GM18508 (cell line): ENCODE measurements around the gene TMEM53.
A peak's percentile ranks its signal among the peaks of the same experiment; 100 is the strongest.

Experiments
- ATAC-seq: cut with Tn5 transposase; IDR thresholded peaks from one replicate; pipeline ENCODE4 v1.9.1; 2021; ENCODE audit warnings: moderate number of reproducible peaks; ENCODE audit not compliant: insufficient read depth, unreplicated experiment

The TMEM53 gene

DNA sequence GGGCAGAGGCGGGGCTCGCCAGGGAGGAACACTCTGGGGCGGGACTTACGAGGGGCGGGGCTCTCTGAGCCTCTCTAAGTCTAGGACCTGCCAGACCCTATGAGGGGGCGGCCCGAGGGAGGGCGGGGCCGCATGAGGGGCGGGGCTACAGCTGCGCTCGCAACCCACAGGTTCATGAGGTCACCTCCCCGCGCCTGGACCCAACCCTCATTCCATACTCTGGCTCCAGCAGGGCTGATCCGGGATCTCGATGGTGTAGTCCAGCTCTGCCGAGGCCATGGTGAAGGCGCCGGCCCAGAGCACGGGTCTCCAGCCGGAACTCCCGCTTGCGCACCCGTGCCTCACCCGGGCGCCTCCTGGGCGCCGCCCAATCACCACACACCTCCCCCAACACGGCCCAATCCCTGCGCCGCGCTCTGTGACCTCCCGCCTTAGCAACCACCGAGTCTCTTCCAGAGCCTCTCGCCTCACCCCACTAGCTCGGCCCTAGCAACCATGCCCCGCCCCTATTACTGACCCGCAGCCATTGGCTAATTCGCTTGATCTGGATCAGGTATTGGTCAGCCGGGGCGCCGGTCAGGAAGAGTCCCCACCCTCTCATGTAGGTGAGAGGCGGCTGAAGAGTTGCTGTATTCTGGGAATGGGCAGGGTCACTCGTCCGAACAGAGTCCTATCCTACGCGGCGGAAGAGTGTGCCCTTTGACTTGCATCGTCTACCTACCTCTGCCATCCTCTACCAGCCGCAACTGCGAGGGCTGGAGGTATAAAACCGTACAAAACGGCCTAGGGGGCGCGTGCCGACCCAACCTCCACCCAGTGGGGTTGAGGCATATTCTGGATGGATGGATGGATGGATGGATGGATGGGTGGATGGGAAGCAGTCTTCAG is at the start of gene TMEM53, which contains the start of gene ARMH1:
TSS of gene TMEM53 (minus strand) at position 369 of the 888 bp plus-strand sequence. CDS start at position 279, 90 bp downstream.
TSS of gene ARMH1 (plus strand) at position 602 of the 888 bp plus-strand sequence. CDS start 14,984 bp downstream, outside the sequence.
- peak; percentile 82 for ATAC-seq

DNA sequence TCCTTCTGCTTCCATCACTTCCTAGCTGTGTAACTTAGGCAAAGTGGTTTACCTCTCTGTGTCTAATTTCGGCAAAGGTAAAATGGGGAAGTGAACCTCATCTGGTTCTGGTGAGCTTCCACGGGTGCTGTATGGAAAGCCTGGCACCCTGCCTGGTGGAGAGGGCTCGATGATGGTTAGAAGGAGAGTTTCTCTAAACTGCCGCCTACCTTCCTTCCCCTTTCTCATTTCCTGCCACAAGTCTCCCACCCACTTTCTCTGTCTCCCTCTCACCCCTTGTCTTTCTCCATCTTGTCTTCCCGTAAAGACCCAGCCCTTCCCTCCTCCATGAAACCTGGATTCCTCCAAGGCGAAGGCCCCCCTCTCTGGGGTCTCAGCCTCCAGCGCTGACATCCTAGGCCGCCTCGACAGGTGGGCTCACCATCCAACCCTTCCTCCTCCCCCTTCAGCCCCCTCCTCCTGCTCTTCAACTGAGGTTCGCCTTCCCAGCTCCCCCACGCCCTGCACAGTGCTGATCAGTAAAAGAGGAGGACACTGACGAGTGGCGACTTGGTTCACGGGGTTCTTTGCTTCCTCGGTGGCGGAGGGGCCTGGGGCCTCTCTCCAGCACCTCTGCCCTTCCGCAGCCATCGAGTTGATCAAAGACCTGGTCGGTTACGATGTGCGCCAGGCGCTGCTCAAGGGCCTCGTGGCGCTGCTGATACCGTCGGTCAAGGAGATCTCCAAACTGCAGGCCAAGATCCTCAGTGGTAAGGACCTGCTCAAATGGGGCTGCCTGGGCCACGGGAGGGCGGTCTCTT is 49.4 kb upstream of the TMEM53 start:
- no peak for ATAC-seq

- ATAC-seq = no peak
Observed at GRCh38 chr1:44723064-44723463, 48.8 kb upstream of the TMEM53 start.

- ATAC-seq = peak; percentile 59
Observed at GRCh38 chr1:44721485-44722361, 47.4 kb upstream of the TMEM53 start.

- no peak for ATAC-seq
Observed at GRCh38 chr1:44720281-44720680, 46.0 kb upstream of the TMEM53 start.

- no peak for ATAC-seq
Observed at GRCh38 chr1:44719318-44719717, 45.0 kb upstream of the TMEM53 start.

DNA sequence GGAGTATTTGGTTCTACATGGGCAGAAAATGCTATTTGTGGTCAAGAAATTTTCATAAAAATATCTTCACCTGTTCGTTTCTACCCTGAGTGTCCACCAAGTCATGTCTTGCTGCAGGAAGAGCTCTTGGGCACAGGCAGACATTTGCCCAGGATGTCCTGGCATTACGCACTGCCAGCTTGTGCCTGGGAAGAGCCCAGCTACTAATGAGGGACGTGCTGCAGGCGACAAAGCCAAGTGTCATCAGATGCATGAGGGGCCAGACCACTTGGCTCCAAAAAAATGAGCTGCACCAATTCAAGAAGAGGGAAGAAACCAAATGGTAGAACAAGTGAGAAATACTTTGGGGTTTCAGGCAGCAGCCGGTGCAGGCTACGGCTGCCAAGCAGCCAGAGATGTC is 43.8 kb upstream of the TMEM53 start:
- ATAC-seq = no peak

DNA sequence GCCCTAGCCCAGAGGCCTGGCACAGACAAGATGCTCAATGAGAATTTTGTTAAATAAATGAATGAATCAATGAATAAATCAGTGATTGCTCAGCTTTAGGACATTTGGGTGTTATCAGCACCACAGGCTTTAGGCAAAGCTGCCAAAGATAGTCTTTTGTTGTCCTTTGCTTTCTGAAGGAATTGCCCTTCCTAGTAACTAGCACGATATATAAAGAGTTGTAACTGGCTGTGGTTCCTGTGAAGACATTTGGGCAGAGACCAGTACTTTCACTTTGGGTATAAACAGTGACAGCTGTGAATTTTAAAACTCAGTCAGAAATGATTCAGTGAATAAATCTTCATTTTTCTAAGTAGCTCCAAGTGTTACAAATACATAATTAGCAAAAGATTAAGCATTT is 43.4 kb upstream of the TMEM53 start:
- no peak for ATAC-seq

GRCh38 chr1:44717156-44717555 is 42.9 kb upstream of the TMEM53 start:
- no peak for ATAC-seq

DNA sequence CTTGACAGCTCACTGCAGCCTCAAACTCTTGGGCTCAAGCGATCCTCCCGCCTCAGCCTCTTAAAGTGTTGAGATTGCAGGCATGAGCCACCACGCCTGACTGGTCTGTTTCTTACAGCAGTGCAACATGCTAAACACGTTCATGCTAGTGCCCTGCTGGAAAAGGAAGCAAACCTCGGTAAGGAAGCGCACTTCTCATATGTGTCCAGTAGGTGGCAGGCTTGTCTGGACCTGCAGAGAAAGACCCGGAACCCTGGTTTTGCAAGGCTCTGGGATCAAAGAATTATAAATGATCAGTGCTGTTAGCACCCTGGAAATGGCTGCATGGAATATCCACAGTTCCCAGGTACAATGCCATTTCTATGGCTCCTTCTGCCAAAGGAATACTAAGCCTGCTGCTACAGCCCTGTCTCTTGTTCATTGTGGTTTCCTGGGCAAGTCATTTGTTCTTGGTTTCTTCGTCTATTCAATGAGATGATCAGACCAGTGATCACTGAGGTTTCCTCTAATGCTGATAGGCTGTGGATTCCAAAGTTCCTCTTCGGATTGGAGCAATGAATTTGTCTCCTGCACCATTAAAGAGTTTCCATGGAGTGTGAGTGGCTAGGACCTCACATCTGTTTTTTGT is 40.8 kb upstream of the TMEM53 start:
- no peak for ATAC-seq

GRCh38 chr1:44714532-44714931 is 40.3 kb upstream of the TMEM53 start:
- ATAC-seq = no peak

GRCh38 chr1:44713321-44713781 is 39.1 kb upstream of the TMEM53 start:
- ATAC-seq = no peak

GRCh38 chr1:44707959-44708831 is 33.9 kb upstream of the TMEM53 start:
- ATAC-seq = no peak

DNA sequence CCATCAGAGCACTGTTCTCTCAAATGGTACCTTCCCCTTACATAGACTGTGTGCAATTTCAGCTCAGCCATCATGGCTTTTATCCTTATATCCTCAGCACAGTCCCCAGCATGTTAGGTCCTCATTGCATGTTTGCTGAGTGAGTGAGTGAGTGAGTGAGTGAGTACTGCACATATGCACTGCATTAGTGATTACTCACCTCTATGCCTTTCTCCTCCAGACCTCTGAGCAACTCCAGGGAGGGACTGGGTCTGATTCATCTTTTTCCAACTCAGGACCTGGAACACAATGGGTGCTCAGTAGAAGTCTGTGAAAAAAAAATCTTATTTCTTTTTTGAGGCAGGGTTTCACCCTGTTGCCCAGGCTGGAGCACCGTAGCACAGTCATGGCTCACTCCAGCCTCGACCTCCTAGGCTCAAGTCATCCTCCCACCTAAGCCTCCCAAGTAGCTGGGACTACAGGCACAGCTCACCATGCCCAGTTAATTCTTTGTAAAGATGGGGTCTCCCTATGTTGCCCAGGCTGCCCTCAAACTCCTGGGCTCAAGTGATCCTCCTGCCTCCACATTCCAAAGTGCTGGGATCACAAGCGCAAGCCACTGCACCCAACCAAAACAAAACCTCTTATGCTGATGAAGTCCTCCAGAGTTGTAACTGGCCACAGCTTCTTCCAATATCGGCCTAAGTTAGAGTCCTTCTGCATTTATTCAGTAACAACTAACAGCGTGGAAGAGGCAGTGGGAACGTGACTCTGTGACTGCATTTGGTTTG is 33.0 kb upstream of the TMEM53 start:
- ATAC-seq = no peak

DNA sequence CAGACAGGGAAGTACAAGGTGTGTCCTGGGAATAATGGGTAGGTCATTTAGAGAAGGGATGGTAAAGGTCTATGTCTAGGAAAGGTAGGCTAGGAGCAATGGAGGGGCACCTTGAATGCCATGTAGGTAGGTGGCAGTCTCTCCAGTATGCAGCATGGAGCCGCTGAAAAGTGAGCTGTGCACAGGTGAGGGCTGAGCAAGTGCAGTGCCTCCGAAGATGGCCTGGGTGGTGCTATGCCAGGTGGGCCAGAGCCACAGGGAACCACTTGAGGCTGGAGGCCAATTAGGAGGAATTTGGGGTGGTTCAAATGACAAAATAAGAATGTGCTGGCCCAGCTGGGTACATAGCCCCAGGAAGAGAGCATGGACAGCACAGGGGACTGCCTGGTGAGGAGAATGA is 31.7 kb upstream of the TMEM53 start:
- ATAC-seq = no peak

GRCh38 chr1:44705470-44705869 is 31.2 kb upstream of the TMEM53 start:
- ATAC-seq = no peak

DNA sequence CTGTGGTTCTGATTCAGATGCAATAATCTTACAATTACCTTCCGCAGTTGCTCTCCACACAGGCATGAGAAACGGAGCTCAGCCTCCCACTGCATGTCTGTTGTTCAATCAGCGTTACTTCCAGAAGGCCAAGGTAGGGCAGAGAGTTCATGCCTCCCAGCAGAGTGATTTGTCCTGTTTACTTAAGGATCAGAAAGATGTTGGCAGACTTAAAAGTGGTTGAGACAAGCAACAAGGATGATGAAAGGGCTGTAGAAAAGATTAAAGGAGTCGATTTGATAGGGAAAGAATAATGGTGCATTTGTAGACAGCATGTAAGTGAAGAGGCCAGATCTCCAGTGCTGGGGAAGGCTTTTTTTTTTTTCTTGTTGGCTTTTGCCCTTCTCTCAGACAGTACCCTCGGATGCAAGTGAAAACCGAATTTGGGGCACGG is 26.9 kb upstream of the TMEM53 start:
- ATAC-seq = no peak

DNA sequence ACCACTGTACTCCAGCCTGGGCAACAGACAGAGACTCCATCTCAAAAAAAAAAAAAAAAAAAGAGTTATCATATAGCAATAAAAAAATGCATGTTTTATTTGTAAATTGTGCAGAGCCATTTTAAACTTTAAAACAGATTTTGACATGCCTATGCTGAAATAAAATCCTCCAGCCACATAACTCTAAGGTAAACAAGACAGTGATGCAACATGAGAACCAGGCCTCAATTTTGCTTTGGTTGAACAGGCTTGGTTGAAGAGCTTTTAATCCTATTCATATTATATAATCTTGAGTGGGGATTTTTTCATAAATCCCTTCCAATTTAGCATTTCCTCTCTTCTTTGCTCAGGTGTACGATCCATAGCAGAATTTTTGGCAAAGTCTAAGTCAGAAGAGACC is 26.3 kb upstream of the TMEM53 start:
- ATAC-seq = no peak
